ENCODE results near the gene PRPF40B.
"Not testable (repeated sequence)": the region's sequence is repeated elsewhere in the genome, so short reads cannot be mapped to it uniquely, and the experiment has no call there.

PRPF40B gene

GRCh38 chr12:49623142-49623904, at the start of gene PRPF40B:
Gene PRPF40B, plus strand, starts transcription at chr12:49623561. Its CDS starts 30 bp downstream, at chr12:49623591.
- peak; percentile 81 for DNase-seq

- DNase-seq: no peak
Measured at GRCh38 chr12:49577589-49578315, 45.6 kb upstream of the PRPF40B start.

- DNase-seq: no peak
Measured at GRCh38 chr12:49578471-49579112, 44.8 kb upstream of the PRPF40B start.

- DNase-seq: peak; percentile 49
Measured at GRCh38 chr12:49580572-49581535, 42.5 kb upstream of the PRPF40B start.

GRCh38 chr12:49582201-49582600, 41.2 kb upstream of the PRPF40B start:
- DNase-seq: no peak

GRCh38 chr12:49582850-49583249, 40.5 kb upstream of the PRPF40B start:
- no peak for DNase-seq

- DNase-seq: no peak
Measured at GRCh38 chr12:49583366-49584094, 39.8 kb upstream of the PRPF40B start.

- no peak for DNase-seq
Measured at GRCh38 chr12:49584591-49584990, 38.8 kb upstream of the PRPF40B start.

GRCh38 chr12:49585477-49586459, 37.6 kb upstream of the PRPF40B start:
- no peak for DNase-seq

GRCh38 chr12:49587174-49587908, 36.0 kb upstream of the PRPF40B start:
- DNase-seq: no peak

GRCh38 chr12:49588281-49588680, 35.1 kb upstream of the PRPF40B start:
- no peak for DNase-seq

GRCh38 chr12:49588721-49589516, 34.4 kb upstream of the PRPF40B start:
- DNase-seq: no peak

- no peak for DNase-seq
Measured at GRCh38 chr12:49598527-49598926, 24.8 kb upstream of the PRPF40B start.

GRCh38 chr12:49599961-49600360, 23.4 kb upstream of the PRPF40B start:
- DNase-seq: no peak

- no peak for DNase-seq
Measured at GRCh38 chr12:49603721-49604120, 19.6 kb upstream of the PRPF40B start.

GRCh38 chr12:49604856-49605255, 18.5 kb upstream of the PRPF40B start:
- no peak for DNase-seq

- not testable (repeated sequence) for DNase-seq
Measured at GRCh38 chr12:49605539-49605938, 17.8 kb upstream of the PRPF40B start, which contains the start of gene FAM186B. Gene FAM186B, minus strand, starts transcription at chr12:49605639. Its CDS starts 162 bp downstream, at chr12:49605477.

GRCh38 chr12:49609059-49609874, 14.1 kb upstream of the PRPF40B start:
- DNase-seq: no peak
